Hindlimb muscle (tissue), 1 donor: ENCODE data around the gene ARHGAP45. TPM values are rescaled to one million over a fixed set of nuclear protein-coding genes. Genes with fewer than 3 reads are reported as not detected.

Experiments used
- DNase-seq: peaks from one replicate; pipeline ENCODE4 v3.0.0-alpha.2; 2013
- polyA plus RNA-seq: library from polyadenylated mRNA; unstranded; fragments of 120-200 nt; gene quantifications from one replicate; pipeline ENCODE4 v1.2.1, GENCODE V29; 2013; ENCODE audit not compliant: insufficient read length

ARHGAP45 gene
- polyA plus RNA-seq, 1 donor: 9.8 TPM

GRCh38 chr19:1088416-1089010 is 21.5 kb downstream of the ARHGAP45 start:
- no peak for DNase-seq

- no peak for DNase-seq
These were observed 22.3 kb downstream of the ARHGAP45 start for GRCh38 chr19:1089126-1089771.

GRCh38 chr19:1089891-1090290 is 22.9 kb downstream of the ARHGAP45 start:
- DNase-seq: no peak

GRCh38 chr19:1090731-1091543 is 24.0 kb downstream of the ARHGAP45 start:
- no peak for DNase-seq

DNA sequence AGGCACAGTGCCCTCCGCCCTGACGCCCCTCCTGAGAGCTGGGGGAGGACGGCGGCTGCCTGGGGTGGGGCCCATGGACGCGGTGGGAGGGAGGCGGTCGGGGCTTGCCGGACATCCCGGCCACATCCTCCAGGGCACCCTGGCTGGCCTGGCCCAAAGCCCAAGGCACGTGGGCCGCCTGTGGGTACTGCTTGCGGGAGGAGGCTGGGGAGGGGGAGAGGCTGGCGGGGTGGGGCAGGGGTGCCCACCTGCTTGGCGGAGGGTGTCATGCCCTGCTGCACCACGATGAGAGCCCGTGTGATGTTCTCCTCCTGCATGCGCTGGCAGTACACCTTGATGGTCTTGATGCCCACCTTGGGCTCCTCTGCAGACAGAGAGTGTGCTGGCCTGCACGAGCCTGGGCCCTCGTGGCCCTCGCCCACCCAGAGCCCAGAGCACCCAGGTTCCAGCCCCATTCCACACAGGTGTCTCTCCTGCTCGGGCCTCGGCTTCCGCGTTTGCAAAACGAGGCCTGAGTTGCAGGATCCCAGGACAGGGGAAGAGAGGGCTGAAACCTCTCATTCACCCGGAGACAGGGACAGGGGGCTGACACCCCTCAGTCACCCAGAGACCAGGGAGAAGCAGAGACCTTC is 24.7 kb downstream of the ARHGAP45 start:
- no peak for DNase-seq

GRCh38 chr19:1093330-1093729 is 26.4 kb downstream of the ARHGAP45 start:
- DNase-seq: no peak

DNA sequence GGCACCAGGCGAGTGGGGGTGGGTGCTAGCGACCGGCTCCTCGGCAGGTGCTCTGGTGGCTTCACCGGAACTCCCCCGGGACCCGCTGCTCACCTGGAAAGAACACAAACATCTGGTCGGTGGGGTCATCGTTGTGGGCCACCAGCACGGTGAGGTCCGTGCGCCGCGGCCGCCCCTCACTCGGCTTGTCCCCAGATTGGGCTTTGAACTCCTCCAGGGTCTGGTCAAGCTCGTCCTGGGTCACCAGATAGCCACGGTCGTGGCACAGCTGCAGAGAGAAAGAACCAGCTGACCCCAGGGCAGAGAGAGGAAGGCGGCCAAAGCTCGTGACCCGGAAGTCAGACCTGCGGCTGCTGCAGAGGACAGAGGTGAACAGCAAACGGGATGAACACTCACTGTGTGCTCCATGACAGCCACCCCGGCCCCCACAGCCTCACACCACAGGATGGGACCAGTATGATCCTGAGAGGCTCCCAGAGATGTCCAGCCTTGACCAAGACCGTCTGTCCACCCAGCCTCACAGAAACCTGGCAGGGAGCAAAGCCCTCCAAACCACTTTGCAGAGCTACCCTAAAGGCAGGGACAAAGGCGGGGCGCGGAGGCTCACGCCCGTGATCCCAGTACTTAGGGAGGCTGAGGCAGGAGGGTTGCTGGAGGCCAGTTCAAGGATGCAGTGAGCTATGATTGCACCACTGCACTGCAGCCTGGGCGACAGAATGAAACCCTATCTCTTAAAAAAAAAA is 27.0 kb downstream of the ARHGAP45 start:
- DNase-seq: no peak

DNA sequence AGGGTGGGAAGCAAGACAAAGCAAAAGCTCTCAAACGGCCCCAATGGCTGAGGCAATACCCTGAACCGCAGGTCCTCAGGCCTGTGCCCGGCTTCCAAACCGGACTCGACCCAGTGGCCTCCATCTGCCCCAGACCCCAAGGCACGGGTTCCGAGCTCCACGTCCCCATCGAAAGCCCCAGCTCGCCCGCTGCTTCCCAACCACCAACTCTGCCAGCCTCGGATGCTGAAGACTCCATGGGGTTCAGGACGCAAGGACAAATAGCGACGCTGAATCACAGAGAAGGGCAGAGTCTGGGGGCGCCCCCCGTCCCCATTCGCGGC is 27.6 kb downstream of the ARHGAP45 start:
- DNase-seq: no peak

- DNase-seq: peak; percentile 98
These were observed 28.2 kb downstream of the ARHGAP45 start, which contains the start of gene POLR2E for GRCh38 chr19:1094978-1095701. POLR2E (minus strand) TSS chr19:1095375; CDS start chr19:1095315, 60 bp downstream.

DNA sequence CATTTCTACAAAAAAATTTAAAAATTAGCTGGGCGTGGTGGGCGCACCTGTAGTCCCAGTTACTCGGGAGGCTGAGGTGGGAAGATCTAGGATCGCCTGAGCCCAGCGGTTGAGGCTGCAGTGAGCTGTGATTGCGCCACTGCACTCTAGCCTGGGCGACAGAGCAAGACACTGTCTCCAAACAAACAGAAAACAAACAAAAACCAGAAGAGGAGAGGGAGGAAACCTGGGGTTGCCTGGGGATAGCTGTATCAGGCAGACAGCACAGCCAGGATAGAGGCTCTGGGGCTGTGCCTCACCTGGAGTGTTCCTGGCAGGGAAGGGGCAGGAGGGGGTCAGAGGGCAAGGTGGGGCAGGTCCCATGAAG is 30.8 kb downstream of the ARHGAP45 start:
- no peak for DNase-seq

- DNase-seq: no peak
These were observed 31.4 kb downstream of the ARHGAP45 start for GRCh38 chr19:1098177-1099051.

DNA sequence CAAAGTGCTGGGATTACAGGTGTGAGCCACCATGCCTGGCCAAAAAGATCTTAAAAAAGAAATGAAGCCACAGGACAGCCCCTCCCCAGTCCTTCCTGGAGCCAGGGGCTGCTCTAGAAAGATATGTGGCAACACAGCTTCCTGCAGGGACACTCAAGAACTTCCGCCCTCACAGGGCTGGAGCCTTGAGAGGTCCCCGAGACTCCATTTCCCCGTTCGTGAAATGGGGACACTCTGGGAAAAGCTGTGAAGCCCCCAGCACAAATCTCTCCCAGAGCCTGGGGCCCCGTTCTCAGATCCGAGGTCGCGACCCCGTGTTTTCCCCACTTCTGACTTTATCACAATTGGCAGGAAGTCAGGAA is 34.4 kb downstream of the ARHGAP45 start:
- DNase-seq: no peak

GRCh38 chr19:1102407-1103131 is 35.6 kb downstream of the ARHGAP45 start:
- no peak for DNase-seq

- no peak for DNase-seq
These were observed 36.3 kb downstream of the ARHGAP45 start for GRCh38 chr19:1103132-1103707.

DNA sequence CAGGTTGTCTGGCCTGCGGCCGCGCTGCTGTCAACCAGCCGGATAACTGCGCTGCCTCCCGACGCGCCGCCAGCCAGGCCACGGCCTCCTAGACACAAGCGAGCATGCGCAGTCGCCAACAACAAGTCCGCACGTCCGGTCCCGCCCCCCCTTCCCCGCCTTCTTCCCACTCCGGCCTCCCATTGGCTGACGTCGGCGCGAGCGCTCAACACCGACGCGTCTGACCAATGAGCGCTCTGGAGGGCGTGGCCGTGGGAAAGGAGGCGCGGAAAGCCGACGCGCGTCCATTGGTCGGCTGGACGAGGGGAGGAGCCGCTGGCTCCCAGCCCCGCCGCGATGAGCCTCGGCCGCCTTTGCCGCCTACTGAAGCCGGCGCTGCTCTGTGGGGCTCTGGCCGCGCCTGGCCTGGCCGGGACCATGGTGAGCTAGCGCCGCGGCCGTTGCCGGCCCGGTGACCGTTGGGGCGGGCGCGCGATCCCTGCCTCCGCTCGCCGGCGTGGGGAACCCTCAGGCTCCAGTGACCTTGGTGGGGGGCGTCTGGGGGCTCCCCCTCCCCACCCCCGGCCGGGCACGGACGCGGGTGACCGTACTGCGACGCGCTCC is 36.8 kb downstream of the ARHGAP45 start, which contains the start of gene GPX4:
GPX4 (plus strand) TSS at position 287 of the 603 bp plus-strand sequence; CDS start at position 337, 50 bp downstream.
- DNase-seq: peak; percentile 100

GRCh38 chr19:1104311-1105007 is 37.5 kb downstream of the ARHGAP45 start:
- DNase-seq: peak; percentile 80

GRCh38 chr19:1105008-1105872 is 38.3 kb downstream of the ARHGAP45 start:
- DNase-seq: no peak
